H1 (cell line): ENCODE results near the gene ERCC1. TPM values are rescaled to one million over a fixed set of nuclear protein-coding genes. Genes with fewer than 3 reads are reported as not detected.

ENCODE experiments used
- ASH2L ChIP-seq: fragments of 200-600, 300-600 bp; sonication (generic); IDR thresholded peaks from one replicate; pipeline ENCODE4 v1.7.1; 2017; ENCODE audit warnings: low read length
- ATF2 ChIP-seq: IDR thresholded peaks from 2 replicates; pipeline ENCODE4 v1.6.1; 2012; ENCODE audit warnings: low read length, inconsistent platforms
- BCL11A ChIP-seq, 2 experiments: IDR thresholded peaks; one replicate each; pipeline ENCODE4 v1.6.1; 2011; ENCODE audit warnings: low read depth in 2 of 2, low read length in 2 of 2, mild to moderate bottlenecking in 2 of 2
- HDAC2 ChIP-seq, 2 experiments: fragments of 300-600 bp in 1 of 2; sonication (generic) in 1 of 2; IDR thresholded peaks; 2 replicates each; pipeline ENCODE4 v1.6.1; 2011 to 2012; ENCODE audit warnings: low read depth in 2 of 2, low read length in 2 of 2, mild to moderate bottlenecking in 2 of 2, moderate library complexity in 2 of 2, borderline replicate concordance in 1 of 2, inconsistent platforms in 1 of 2
- JUND ChIP-seq: IDR thresholded peaks from 2 replicates; pipeline ENCODE4 v1.6.1; 2011; ENCODE audit warnings: mild to moderate bottlenecking, improper control_type of control experiment, low read length
- KDM1A ChIP-seq: fragments of 200-600, 300-600 bp; sonication (generic); IDR thresholded peaks from 2 replicates; pipeline ENCODE4 v1.7.1; 2016; ENCODE audit warnings: mild to moderate bottlenecking, low read length, borderline replicate concordance
- MAX ChIP-seq: IDR thresholded peaks from 2 replicates; pipeline ENCODE4 v1.6.1; 2012; ENCODE audit warnings: inconsistent platforms
- PHF8 ChIP-seq: fragments of 200-600 bp; sonication (generic); conservative IDR thresholded peaks from 2 replicates; pipeline ENCODE4 v1.7.1; 2012; ENCODE audit warnings: low read depth, mild to moderate bottlenecking, inconsistent platforms, low read length, moderate library complexity
- POLR2A ChIP-seq, 2 experiments: IDR thresholded peaks; 1 replicate in 1 of 2; 2 replicates in 1 of 2; pipeline ENCODE4 v1.6.1; 2011; ENCODE audit warnings: low read depth in 2 of 2, low read length in 2 of 2, mild to moderate bottlenecking in 2 of 2; ENCODE audit errors: control extremely low read depth in 1 of 2
- POLR2AphosphoS5 ChIP-seq: IDR thresholded peaks from 2 replicates; pipeline ENCODE4 v1.6.1; 2011; ENCODE audit warnings: low read depth, low read length
- RXRA ChIP-seq: IDR thresholded peaks from 2 replicates; pipeline ENCODE4 v1.6.1; 2011; ENCODE audit warnings: low read depth, mild to moderate bottlenecking, low read length, moderate library complexity; ENCODE audit not compliant: insufficient read depth
- SIN3A ChIP-seq, 2 experiments: IDR thresholded peaks in 1 of 2; conservative IDR thresholded peaks in 1 of 2; 2 replicates each; pipeline ENCODE4 v1.6.1; 2011 to 2012; ENCODE audit warnings: low read length in 2 of 2, improper control_type of control experiment in 1 of 2, low read depth in 1 of 2, mild to moderate bottlenecking in 1 of 2
- TCF12 ChIP-seq: IDR thresholded peaks from 2 replicates; pipeline ENCODE4 v1.6.1; 2011; ENCODE audit warnings: low read depth, mild to moderate bottlenecking, low read length
- YY1 ChIP-seq: IDR thresholded peaks from 2 replicates; pipeline ENCODE4 v1.6.1; 2011; ENCODE audit warnings: low read depth, mild to moderate bottlenecking, low read length
- polyA plus RNA-seq, 7 experiments: library from polyadenylated mRNA; depleted of rRNA in 3 of 7; stranded (reverse) in 5 of 7; unstranded in 2 of 7; fragments of >200 nt in 5 of 7; fragments of 200-250 nt in 2 of 7; gene quantifications; 1 replicate in 5 of 7; 2 replicates in 1 of 7; 4 replicates in 1 of 7; pipeline versions ENCODE4 v1.2.1 to v1.2.3, GENCODE V29; 2011 to 2013; ENCODE audit warnings: missing spikeins in 2 of 7, mixed read lengths in 2 of 7
- total RNA-seq: library from RNA; stranded (reverse); fragmentation: NEBNext Ultra II Directional; extraction: Animal tissue kit (Norgen Biotek cat#: 25700); gene quantifications from 2 replicates; pipeline ENCODE4 v1.2.1, GENCODE V29; 2021

Gene ERCC1
- total and polyA plus RNA-seq, 2 of the 8 experiments (the other 6 are each of a cell fraction or from before 2014, with no cell fraction given): 44.7 to 94.2 TPM

- peak; percentile 44 for TF ChIP-seq MAX
- TF ChIP-seq YY1: 0 out of 2 replicates have a peak, but pooled peaks have one; percentile 76
- no peak for TF ChIP-seq POLR2A (IDR thresholded peaks at IDR 0.05; ENCODE audit: control extremely low read depth in 1 of 2, low read depth in 2 of 2, low read length in 2 of 2)
- peak; percentile 48 for TF ChIP-seq ASH2L
- TF ChIP-seq ATF2: no peak
- TF ChIP-seq RXRA: no peak
- TF ChIP-seq HDAC2 (IDR thresholded peaks at IDR 0.05; ENCODE audit: borderline replicate concordance in 1 of 2, low read depth in 2 of 2, low read length in 2 of 2): peak; percentile 71 to 96; a peak in 2 of 4 replicates
- TF ChIP-seq TCF12: peak; percentile 51; the same call in 1 of the 2 replicates
- TF ChIP-seq PHF8: no peak
- TF ChIP-seq SIN3A (conservative IDR thresholded peaks at IDR 0.05 in 1 of 2, IDR thresholded peaks at IDR 0.05 in 1 of 2; ENCODE audit: low read depth in 1 of 2, low read length in 2 of 2): peak; percentile 85 to 87; a peak in 3 of 4 replicates
- no peak for TF ChIP-seq POLR2AphosphoS5
- peak; percentile 62; the same call in 1 of the 2 replicates for TF ChIP-seq KDM1A
- no peak for TF ChIP-seq BCL11A (IDR thresholded peaks at IDR 0.05; ENCODE audit: low read depth in 2 of 2, low read length in 2 of 2)
- TF ChIP-seq JUND: no peak
Measured at GRCh38 chr19:45376045-45376724, 47.5 kb downstream of the ERCC1 start (continued).
